DMS153 treated with DMSO at 0.1 percent for 48 hours (cell line): ENCODE measurements around the gene TMEM238L.

Source experiments
- DNase-seq: peaks from one replicate; lab custom pipeline; 2025; ENCODE audit not compliant: unreplicated experiment; lab: John Stamatoyannopoulos, UW

The TMEM238L gene

GRCh38 chr17:10775740-10776356, 28.1 kb downstream of the TMEM238L start:
- DNase-seq, result no peak

DNA sequence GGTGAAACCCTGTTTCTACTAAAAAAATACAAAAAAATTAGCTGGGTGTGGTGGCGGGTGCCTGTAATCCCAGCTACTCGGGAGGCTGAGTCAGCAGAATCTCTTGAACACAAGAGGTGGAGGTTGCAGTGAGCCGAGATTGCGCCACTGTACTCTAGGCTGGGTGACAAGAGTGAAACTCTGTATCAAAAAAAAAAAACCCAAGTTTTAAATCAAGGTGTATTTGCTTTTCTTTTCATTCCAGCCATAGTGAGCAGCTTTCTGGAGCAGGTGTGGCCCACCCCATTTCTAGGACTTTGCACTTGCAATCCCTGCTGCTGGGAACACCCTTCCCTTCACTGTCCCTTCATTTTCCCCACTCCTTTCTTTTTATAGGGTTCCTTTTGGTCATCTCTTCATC, 28.8 kb downstream of the TMEM238L start:
- DNase-seq, result no peak

GRCh38 chr17:10773391-10773790, 30.5 kb downstream of the TMEM238L start:
- no peak for DNase-seq

- DNase-seq, result no peak
Measured at GRCh38 chr17:10772425-10773380, 31.2 kb downstream of the TMEM238L start.

- no peak for DNase-seq
Measured at GRCh38 chr17:10771148-10771547, 32.8 kb downstream of the TMEM238L start.

DNA sequence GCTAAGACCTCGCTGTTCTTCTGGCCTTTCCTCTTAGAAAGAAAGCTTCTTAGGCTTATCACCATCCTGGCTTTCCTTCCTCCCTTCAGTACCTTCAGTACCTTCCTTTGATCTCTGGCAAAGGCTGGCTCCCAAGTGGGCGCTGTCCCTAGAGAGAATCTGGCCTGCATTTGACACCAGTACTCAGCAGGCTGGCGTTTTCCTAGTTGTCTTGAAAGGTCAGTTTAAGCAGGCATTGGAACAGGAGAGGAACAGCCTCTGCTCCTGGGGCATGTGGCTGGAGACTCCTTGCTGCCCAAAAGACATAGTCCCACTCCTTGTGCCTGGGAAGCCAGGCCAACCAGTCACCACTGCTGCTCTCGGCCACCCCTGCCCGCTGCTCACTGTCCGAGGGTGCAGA, 34.1 kb downstream of the TMEM238L start:
- no peak for DNase-seq

DNA sequence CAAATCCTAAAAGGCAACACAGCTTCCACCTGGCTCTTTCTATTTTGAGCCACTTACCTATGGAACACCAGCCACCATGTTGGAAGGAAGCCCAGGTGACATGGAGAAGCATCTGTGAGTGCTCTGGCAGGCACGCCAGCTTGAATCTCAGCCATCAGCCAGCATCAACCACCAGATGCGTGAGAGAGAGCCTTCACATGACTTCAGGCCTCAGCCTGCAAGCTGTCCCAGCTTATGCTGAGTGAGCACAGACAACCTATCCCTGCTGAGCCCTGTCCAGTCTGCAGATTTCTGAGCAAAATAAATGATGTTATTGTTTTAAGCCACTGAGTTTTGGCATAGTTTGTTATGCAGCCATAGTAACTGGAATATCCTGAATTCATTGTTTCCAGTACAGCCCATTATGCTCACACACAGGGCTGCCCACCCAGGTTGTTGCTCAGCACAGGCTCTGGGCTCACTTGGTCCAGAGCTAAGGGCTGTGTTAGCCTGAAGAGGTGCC, 35.1 kb downstream of the TMEM238L start:
- DNase-seq, result no peak

DNA sequence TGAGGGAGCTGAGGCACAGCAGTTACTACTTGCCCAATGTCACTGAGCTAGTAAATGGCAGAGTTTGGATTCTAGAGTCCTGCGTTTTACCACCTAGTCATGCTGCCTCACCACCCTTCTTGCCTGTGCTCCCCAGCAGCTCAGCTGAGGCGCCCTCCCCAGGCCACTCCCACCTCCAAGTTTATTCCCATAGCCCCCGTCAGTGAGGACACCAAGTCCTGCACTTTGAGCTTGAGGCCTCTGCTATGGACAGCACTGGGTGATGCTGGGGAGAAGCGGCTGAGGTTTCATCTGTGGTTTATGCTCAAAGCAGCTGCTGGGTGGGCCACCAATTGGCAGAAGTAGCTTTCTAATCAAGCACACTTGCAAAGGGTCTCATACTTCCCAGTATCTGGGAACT, 36.7 kb downstream of the TMEM238L start:
- no peak for DNase-seq

GRCh38 chr17:10762037-10762436, 41.9 kb downstream of the TMEM238L start:
- no peak for DNase-seq

DNA sequence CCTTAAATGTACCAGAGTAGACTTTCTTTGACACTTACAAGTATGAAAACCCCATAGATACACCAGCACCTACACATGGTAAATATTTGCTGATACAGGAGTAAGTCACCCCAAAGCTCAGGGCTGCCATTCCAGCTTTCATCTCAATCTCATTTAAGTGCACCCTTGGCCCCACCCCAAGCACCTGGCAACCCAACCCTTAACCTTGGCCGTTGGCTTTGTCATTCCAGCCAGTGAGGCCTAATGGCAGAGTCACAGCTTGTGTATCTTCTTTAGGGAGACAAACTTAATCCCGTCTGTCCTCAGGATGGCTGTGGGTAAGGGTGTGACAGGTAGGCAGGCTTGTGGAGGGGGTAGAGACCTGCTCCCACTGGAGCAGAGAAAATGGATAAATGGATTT, 42.6 kb downstream of the TMEM238L start:
- DNase-seq, result no peak

- DNase-seq, result no peak
Measured at GRCh38 chr17:10758062-10758461, 45.8 kb downstream of the TMEM238L start.

- DNase-seq, result no peak
Measured at GRCh38 chr17:10757647-10758046, 46.3 kb downstream of the TMEM238L start.

GRCh38 chr17:10757067-10757466, 46.8 kb downstream of the TMEM238L start:
- no peak for DNase-seq

- no peak for DNase-seq
Measured at GRCh38 chr17:10756619-10757018, 47.3 kb downstream of the TMEM238L start.

DNA sequence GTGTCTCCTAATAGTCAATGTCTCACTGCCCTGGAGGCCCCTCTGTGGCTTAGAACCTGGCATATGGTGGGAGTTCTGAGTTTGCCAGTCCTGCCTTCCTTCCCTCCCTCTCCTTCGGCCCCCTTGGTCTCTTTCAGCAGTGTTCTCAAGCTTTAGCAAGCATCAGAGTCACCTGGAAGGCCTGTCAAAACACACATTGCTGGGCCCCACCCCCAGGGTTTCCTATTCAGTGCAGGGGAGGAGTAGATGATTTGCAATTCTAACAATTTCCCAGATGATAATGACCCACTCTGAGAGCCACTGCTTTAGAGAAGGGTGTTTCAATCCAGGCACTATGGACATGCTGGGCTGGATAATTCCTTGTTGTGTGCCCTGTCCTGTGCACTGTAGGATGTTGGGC, 47.7 kb downstream of the TMEM238L start:
- DNase-seq, result no peak

DNA sequence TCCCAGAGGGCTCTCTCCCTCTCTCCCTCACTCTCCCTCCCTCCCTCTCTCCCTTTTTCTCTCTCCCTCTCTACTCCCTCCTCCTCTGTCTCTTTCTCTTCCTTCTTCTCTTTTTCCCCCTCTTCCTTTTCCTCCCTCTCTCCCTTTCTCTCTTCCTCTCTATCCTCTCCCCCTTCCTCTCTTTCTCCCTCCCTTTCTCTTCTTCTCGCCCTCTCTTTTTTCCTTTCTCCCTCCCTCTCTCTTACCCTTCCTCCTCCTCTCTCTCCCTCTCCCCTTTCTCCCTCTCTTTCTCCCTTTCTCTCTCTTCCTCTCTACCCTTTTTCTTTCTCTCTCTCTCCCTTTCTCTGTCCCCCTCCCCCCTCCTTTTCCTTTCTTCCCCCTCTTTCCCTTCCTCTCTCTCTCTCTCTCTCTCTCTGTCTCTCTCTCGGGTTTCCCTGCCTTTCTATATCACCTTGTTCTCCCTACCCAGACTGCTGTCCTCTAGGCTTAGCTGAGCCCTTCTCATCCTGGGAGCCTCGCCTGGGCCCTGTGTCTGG, 48.2 kb downstream of the TMEM238L start:
- DNase-seq, result no peak

DNA sequence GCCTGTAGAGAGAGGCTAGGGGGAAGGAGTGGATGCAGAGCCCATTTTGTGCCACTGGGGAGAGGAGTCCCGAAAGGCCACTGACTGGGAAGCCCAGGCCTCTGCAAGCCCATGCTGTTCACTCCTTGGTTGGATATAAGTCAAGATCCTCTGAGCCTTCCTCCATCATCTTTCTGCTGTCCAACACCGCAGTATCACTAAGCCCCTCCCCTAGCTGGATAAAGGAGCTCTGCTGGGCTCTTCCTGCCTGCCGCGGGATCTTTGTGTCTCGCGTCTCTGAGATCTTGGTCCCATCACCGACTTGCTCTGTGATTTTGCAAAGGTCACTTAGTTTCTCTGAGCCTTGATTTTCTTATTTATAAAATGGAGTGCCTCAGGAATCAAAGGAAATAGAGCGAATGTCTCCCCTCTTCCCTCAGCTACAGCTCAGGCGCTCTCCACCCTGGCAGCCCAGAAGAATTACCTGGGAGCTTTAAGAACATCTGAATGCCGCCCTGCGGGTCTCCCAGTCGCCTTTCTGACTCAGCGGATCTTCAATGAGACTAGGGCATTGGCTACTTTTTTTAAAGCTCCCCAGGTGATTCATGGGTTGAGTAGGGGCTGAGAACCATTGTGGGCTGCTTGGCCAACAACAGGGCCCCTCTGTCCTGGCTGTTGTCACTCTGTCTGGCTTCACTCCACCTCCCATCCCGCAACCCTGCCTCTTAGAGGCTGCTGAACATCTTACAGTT, 48.9 kb downstream of the TMEM238L start:
- DNase-seq, result no peak

DNA sequence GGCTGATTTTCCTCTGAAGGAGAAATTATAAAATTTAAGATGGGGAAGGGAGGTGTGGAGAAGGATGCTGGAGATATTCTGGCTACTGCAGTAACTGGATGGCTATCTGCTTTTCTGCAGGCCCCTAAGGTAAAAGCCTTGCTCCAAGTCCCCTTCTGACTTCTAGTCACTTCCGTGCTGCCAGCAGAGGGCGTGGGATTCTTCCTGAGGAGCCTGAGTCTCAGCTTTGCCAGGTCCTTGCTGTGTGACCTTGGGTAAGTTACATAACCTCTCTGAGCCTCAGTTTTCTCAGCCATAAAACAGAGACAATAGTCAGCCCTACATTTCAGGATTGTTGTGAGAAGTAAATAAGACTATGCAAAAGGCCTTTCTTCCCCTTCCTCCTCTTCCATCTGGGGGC, 49.8 kb downstream of the TMEM238L start:
- no peak for DNase-seq

GRCh38 chr17:10752696-10753095, 51.2 kb downstream of the TMEM238L start:
- DNase-seq, result no peak

DNA sequence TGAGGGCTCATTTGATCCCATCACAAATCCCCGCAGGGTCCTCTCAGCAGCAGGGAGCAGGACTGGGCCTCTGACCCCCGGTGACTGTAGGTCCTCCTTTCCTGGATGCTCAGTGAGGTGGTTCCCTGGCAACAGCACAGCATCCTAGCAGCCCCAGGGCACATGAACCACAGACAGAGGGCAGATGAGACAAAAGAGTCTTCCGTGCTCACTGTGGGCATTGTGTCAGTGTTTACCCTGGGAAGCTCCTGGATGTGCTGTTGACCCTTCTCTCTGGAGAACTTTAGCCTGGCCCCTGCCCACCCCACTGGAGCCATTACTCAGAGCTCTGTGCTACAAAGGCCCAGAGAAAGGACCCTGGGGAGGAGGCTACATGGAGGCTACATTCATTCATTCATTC, 52.3 kb downstream of the TMEM238L start:
- no peak for DNase-seq

GRCh38 chr17:10750210-10750609, 53.7 kb downstream of the TMEM238L start:
- DNase-seq, result no peak
